Nephron progenitor cell (in vitro differentiated cells): ENCODE results near the gene PTPN4.

Source experiments
- DNase-seq: peaks from one replicate; pipeline ENCODE4 v3.0.0; 2021
- H3K27ac Mint-ChIP-seq: 2 replicates; pipeline ENCODE4 v1.8.0; 2021; ENCODE audit warnings: mild to moderate bottlenecking, moderate library complexity, mixed read lengths
- H3K27me3 Mint-ChIP-seq: 2 replicates; pipeline ENCODE4 v1.8.0; 2021; ENCODE audit warnings: mild to moderate bottlenecking, low read depth, mixed read lengths; ENCODE audit not compliant: poor library complexity
- H3K36me3 Mint-ChIP-seq: 2 replicates; pipeline ENCODE4 v1.8.0; 2021; ENCODE audit warnings: low read depth, mixed read lengths
- H3K4me1 Mint-ChIP-seq: 2 replicates; pipeline ENCODE4 v1.8.0; 2021; ENCODE audit warnings: mixed read lengths
- H3K4me3 Mint-ChIP-seq: 2 replicates; pipeline ENCODE4 v1.8.0; 2021; ENCODE audit warnings: mild to moderate bottlenecking, moderate library complexity, mixed read lengths
- H3K9me3 Mint-ChIP-seq: 2 replicates; pipeline ENCODE4 v1.8.0; 2021; ENCODE audit warnings: mild to moderate bottlenecking, moderate library complexity, mixed read lengths
- TF ChIP-seq, protein P1 (sequence below): fragments of 200-600 bp; sonication (generic); IDR thresholded peaks from 2 replicates; pipeline ENCODE4 v1.5.0; 2021; ENCODE audit warnings: antibody characterized with exemption

The PTPN4 gene

DNA sequence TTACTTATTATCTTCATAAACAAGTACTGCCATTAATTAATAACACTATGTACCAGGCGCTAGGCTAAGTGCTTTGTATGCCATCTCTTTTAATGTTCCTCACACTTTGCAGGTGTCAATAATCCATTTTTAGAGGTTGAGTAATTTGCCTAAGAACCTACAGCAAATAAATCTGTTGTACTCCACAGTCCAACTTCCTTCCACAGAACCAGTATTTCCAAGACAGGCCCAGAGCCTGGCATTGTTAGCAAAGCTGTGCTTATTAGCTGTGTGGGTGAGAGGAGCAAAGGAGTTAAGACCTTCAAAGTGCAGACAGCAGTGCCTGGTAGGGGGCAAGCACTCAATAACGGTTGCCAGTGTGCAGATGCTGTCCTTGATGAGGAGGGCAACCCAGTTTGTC is 14.2 kb upstream of the PTPN4 start:
- Mint-ChIP-seq H3K36me3 (no peaks in the 10 kb centered on the region), H3K4me1 (no peaks in the 10 kb centered on the region), H3K4me3 (no peak overlapping the region), H3K27ac (no peak overlapping the region), H3K9me3 (no peaks in the 10 kb centered on the region), H3K27me3 (peaks cover 23% of the 10 kb centered on the region)
- TF ChIP-seq, protein P1, sequence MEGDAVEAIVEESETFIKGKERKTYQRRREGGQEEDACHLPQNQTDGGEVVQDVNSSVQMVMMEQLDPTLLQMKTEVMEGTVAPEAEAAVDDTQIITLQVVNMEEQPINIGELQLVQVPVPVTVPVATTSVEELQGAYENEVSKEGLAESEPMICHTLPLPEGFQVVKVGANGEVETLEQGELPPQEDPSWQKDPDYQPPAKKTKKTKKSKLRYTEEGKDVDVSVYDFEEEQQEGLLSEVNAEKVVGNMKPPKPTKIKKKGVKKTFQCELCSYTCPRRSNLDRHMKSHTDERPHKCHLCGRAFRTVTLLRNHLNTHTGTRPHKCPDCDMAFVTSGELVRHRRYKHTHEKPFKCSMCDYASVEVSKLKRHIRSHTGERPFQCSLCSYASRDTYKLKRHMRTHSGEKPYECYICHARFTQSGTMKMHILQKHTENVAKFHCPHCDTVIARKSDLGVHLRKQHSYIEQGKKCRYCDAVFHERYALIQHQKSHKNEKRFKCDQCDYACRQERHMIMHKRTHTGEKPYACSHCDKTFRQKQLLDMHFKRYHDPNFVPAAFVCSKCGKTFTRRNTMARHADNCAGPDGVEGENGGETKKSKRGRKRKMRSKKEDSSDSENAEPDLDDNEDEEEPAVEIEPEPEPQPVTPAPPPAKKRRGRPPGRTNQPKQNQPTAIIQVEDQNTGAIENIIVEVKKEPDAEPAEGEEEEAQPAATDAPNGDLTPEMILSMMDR = no peak
- DNase-seq = no peak

DNA sequence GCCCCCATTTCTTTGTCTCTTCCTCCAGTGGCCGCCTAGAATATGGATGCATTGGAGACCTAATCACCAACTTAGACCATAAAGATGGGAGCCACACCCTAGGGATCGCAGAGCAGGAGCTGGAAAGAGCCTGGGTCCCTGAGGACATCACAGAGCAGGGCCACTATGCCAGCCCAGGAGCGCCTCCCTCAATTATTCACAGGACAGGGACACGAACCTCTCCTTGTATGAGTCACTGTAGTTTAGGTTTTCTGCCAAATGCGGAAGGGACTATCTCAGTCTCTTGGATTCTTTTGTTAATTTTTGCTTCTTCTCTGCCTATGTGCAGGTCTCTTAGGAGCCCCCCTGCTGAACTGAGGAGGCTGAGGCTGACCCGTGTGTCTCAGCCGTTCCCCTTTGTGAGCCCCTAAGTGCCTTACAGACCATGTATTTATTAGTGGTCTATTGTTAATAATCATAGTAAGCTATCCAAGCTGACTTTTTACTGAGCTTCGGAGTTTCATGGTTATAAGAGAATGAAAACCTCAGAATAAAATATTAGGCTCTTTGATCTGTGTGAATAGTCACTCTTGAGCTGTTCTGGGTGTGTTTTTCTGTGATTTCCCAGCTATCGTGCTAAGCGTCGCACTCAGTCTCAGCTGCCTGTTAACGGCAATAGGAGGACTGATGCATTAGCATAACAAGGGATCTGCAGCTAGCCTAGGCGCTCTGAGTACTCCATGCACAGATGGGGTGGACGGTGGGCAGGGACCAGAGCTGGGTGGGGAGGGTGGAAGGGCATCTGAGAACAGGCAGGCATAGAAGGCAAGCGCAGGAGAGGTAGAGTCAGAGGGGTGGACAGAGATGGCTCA is 12.7 kb upstream of the PTPN4 start:
- no peaks in the 10 kb centered on the region for H3K36me3 Mint-ChIP-seq
- H3K4me1 Mint-ChIP-seq = no peaks in the 10 kb centered on the region
- peaks cover 26% of the 10 kb centered on the region for H3K27me3 Mint-ChIP-seq
- no peak for DNase-seq
- H3K9me3 Mint-ChIP-seq = no peaks in the 10 kb centered on the region
- TF ChIP-seq, protein P1 = no peak
- H3K4me3 Mint-ChIP-seq = no peak overlapping the region
- H3K27ac Mint-ChIP-seq = no peak overlapping the region

DNA sequence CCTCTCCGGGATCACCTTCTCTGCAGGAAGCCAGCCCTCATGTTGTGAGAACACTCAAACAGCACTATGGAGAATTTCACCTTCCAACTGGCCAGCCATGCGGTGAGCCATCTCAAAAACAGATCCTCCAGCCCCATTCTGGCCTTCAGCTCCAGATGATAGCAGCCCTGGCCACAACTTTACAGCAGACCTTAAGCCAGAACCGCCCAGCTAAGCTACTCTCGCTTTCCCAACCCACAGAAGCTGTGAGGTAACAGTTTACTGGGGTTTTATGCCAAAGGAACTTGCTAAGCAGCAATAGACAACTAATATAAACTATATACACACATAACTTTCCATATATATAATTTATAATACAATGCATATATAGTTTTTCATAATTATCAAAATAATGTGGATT is 11.6 kb upstream of the PTPN4 start:
- H3K4me3 Mint-ChIP-seq = no peak overlapping the region
- H3K27ac Mint-ChIP-seq = no peak overlapping the region
- no peaks in the 10 kb centered on the region for H3K36me3 Mint-ChIP-seq
- H3K4me1 Mint-ChIP-seq = no peaks in the 10 kb centered on the region
- TF ChIP-seq, protein P1 = no peak
- no peak for DNase-seq
- no peaks in the 10 kb centered on the region for H3K9me3 Mint-ChIP-seq
- H3K27me3 Mint-ChIP-seq = peaks cover 26% of the 10 kb centered on the region

DNA sequence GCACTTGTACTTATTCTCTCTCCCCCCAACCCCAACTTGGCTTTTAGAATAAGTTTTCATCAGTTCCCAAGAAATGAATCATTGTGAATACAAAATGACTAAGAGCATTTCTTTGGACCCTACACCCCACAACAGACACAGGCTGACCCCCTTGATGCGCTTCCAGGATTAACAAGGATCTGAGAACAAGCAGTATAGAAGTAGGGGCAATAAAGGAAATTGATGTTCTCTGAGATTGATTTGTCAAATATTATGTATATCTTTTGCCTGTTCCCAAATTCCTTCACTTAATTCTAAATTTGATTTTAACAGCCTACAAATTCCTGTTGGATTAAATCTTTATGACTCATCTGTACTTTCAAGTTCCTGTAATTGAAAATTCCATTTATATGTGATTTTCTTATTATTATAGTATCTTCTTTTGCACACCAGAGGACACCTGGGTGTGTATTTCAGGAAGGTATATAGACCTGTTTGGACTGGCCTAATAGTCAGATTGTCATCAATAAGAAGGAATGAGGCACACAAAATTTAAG is 10.2 kb upstream of the PTPN4 start:
- TF ChIP-seq, protein P1 = no peak
- DNase-seq = no peak
- no peaks in the 10 kb centered on the region for H3K36me3 Mint-ChIP-seq
- H3K9me3 Mint-ChIP-seq = peaks cover 2% of the 10 kb centered on the region
- peaks cover 22% of the 10 kb centered on the region for H3K27me3 Mint-ChIP-seq
- no peak overlapping the region for H3K4me3 Mint-ChIP-seq
- H3K4me1 Mint-ChIP-seq = no peaks in the 10 kb centered on the region
- H3K27ac Mint-ChIP-seq = no peak overlapping the region

DNA sequence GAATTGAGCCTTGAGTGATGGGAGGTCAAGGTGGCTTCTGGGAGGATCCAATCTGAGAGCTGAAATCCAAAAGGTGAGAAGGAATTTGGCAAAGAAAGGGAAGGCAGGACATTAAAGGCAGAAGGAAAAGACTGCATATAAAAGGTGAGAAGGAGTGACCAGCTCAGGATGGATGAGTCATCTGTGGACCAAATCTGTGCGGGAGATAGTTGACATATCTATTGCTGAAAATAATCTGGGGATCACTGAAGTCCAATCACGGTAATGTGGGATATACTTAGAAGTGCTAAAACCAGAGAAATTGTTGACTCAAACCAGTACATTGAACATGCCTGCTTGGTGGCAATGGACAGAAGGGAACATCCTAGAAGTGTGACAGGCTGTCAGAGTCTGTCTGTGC is 8.0 kb upstream of the PTPN4 start:
- Mint-ChIP-seq H3K27ac (no peak overlapping the region), H3K36me3 (no peaks in the 10 kb centered on the region), H3K9me3 (peaks cover 3% of the 10 kb centered on the region), H3K27me3 (peaks cover 18% of the 10 kb centered on the region), H3K4me1 (no peaks in the 10 kb centered on the region), H3K4me3 (no peak overlapping the region)
- no peak for DNase-seq
- TF ChIP-seq, protein P1 = no peak
